ENCODE results near the gene OGT. TPM values are rescaled to one million over a fixed set of nuclear protein-coding genes. Genes with fewer than 3 reads are reported as not detected.
"Not testable (repeated sequence)": the region's sequence is repeated elsewhere in the genome, so short reads cannot be mapped to it uniquely, and the experiment has no call there.

OGT gene
- 48.3 and 55.3 TPM in 2 replicates for total RNA-seq (2014; rRNA removed)
- polyA plus RNA-seq (2012): 15.5 TPM

DNA sequence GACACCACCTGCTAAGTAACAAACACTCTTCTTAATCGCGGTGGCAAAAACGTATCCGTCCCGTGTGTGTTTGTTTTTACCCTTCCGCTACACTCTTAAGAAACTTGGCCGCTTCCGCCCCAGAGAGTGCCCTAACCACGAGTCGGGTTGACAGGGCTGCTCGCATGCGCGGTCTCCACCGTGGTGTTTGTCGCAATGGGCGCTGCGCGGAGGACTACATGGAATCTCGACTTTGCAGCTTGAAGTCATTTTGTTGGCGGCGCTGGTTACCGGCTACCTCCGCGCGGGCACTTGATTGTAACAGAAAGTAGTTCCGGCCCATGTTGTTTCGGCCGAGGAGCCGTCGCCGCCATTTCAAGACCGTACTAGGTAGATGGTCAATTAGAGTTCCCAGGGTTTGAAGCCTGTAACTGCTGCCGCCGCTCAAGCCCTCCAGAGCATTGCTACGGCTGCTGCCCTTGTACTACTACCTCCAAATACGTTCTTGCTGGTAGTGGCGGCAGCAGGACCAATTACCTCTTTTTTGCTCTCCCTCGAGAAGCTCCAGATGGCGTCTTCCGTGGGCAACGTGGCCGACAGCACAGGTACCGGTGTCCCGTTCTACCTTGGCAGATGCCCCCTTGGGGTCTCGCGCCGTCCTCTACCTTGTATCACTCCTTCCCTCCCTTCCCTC lies at the start of gene OGT:
TSS of gene OGT (plus strand) at position 352 of the 673 bp plus-strand sequence. CDS start at position 548, 196 bp downstream.
- peak; percentile 95 for DNase-seq (ENCODE audit: low read depth)

DNA sequence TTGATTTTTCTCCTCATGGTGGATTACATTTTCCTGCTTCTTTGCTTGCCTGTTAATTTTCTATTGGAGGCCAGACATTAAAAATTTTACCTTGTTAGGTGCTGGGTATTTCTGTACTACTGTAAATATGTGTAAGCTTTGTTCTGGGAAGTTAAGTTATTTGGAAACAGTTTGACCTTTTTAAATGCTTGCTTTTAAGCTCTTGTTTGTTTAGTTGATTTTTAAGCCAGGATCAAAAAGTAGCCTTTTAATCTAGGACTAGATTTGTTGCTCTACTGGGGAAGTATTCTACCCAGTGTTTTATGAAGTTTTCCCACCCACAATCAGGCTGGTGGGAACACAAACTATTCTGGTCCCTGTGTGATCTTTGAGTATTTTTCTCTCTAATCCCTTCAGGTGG lies 45.1 kb upstream of the OGT start:
- DNase-seq (ENCODE audit: low read depth): no peak

DNA sequence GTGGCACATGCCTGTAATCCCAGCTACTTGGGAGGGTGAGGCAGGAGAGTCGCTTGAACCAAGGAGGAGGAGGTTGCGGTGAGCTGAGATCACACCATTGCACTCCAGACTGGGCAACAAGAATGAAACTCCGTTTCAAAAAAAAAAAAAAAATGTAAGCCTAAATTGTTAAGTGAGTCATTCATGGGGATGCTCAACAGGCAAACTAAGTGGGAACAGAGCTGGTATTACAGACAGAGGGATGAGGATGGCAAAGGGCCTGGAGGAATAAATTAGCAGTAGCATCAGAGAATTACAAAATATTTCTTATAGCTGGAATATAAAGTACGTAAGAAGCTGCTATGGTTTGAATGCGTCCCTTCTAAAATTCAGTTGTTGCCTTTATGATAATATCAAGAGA lies 43.4 kb upstream of the OGT start:
- DNase-seq (ENCODE audit: low read depth): peak; percentile 3

DNA sequence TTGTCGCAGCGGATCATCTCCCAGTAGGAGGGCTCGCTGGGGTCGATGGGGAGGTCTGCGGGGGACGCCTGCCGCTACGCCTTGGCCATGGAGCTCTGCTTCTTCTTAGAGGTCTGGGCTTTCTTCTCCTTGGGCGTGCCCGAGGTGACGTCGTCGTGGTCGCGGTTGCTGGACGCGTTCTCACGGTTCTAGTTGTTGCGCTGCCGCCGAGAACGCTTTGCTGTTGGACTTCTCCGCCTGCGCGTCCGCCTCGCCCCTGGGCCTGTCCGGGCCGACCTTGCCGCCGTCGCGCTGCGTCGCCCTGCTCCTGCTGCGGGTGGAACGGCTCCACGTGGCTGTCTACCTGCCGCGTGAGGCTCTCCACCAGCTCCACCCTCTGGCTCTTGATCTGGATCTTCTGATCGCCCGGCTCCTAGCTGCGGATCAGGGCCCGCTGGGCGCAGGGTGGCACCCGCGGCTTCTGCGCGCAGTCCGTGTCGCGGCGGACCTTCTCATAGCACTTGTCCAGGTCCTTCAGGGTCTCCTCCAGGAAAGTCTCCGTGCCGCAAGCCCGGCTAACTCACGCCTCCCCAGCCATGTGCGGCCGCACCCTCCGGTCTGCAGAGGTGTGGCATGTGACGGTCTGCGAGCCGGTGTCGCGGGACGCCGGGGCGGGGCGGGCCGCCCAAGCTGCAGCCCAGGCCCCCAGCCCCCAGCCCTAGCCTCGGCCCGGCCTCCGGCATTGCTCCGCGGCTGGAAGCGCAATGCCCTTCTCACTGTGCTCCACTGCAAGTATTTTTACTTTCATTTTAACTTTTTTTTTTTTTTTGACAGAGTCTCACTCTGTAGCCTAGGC lies 40.5 kb upstream of the OGT start:
- DNase-seq (ENCODE audit: low read depth): peak; percentile 5

DNA sequence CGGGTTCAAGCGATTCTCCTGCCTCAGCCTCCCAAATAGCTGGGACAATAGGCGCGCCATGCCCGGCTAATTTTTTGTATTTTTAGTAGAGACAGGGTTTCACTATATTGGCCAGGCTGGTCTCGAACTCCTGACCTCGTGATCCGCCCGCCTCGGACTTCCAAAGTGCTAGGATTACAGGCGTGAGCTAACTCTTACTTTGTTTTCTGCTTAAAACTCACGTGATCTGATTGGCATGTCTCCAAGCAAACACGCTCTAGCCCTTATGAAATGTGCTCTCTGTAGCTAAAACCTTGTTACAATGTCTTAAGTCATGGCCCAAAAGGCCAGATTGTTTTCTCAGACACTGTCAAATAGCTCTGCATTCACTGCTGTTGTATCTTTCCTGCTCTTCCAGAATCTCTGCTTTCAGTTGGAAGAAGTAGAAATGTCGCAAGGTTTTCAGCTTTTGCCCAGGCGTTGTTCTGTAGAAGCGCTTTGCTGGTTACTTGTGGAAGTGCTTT lies 39.7 kb upstream of the OGT start:
- DNase-seq (ENCODE audit: low read depth): peak; percentile 1

DNA sequence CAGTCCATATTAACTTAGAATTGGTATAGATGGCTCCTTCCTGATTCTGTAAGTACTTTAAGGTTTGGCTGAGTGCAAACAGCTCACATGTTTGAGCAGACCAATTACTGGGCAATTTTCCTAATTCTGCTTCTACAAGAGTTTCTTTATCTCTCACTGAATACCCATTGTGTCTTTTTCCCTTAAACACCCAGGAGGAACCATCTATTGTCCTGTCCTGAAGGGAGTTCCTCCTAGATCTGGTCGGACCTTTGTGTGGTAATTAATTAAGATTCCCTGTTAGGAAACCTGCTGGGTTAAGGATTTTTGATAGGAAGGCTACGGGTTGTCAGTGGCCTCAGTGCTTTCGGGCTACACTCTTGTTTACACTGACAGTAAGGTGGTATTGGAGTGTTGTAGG lies 36.9 kb upstream of the OGT start:
- not testable (repeated sequence) for DNase-seq (ENCODE audit: low read depth)

DNA sequence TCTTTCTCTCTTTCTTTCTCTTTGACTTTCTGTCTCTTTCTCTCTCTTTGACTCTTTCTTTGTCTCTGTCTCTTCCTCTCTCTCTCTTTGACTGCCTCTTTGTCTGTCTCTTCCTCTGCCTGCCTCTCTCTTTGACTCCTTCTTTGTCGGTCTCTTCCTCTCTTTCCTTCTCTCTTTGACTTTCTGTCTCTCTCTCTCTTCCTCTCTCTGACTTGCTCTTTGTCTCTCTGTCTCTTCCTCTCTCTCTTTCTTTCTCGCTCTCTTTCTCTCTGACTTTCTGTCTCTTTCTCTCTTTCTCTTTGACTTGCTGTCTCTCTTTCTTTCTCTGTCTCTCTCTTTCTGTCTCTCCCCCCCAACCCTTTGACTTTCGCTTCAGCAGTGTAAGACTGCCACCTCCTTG lies 36.4 kb upstream of the OGT start:
- DNase-seq (ENCODE audit: low read depth): no peak

DNA sequence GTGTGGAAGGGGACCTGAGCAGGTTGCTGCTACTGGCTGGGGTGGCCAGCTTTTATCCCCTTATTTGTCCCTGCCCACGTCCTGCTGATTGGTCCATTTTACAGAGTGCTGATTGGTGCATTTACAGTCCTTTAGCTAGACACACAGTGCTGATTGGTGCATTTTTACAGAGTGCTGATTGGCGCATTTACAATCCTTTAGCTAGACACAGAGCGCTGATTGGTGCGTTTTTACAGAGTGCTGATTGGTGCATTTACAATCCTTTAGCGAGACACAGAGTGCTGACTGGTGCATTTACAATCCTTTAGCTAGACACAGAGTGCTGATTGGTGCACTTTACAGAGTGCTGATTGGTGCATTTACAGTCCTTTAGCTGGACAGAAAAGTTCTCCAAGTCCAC lies 30.8 kb upstream of the OGT start:
- DNase-seq (ENCODE audit: low read depth): not testable (repeated sequence)

DNA sequence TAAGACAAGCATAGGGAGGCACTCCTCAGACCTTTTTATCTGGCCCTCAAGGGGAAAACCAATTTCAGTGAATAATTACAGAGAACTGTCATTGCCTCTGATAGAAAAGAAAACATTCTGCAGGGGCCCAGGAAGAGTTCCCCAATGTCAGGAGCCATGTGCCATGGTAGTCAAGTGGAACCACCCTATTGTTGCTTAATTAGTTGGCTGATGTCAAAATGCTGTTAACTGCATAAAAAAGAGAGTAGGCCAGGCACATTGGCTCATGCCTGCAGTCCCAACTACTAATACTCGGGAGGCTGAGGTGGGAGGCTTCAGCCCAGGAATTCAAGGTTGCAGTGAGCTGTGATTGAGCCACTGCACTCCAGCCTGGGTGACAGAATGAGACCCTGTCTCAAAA lies 28.6 kb upstream of the OGT start:
- no peak for DNase-seq (ENCODE audit: low read depth)

DNA sequence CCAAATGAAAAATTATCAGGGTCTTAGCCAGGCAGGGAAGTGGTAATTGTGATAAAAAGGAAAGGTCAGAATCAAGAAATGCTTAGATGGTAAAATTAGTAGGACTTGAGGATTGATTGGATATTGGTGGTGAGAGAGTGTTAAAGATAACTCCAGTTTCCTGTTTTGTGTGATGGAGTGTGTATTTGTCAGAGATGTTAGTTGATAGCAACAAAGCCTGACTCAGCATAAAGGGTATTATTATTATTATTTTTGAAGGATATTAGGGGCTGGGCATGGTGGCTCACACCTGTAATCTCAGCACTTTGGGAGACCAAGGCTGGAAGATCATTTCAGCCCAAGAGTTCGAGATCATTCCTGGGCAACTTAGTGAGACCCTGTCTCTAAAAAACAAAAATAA lies 23.6 kb upstream of the OGT start:
- DNase-seq (ENCODE audit: low read depth): no peak

DNA sequence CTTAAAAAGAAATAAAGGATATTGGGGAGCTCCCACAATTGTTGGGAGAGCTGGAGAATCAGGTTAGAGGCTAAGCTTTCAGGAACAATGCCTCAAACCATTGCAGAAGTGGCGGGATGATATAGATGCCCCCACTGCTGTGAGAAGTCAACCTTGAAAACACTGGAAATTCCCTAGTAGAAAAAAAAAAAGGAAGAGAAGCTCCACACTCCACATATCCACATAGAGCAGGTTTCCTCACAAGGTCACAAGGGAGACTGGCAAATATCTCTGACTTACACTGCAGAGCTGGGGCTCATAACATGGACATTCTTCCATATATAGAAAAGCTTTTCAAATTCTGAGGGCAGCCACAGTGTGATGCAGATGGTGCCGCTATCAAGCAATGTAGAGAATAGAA lies 22.7 kb upstream of the OGT start:
- DNase-seq (ENCODE audit: low read depth): no peak

DNA sequence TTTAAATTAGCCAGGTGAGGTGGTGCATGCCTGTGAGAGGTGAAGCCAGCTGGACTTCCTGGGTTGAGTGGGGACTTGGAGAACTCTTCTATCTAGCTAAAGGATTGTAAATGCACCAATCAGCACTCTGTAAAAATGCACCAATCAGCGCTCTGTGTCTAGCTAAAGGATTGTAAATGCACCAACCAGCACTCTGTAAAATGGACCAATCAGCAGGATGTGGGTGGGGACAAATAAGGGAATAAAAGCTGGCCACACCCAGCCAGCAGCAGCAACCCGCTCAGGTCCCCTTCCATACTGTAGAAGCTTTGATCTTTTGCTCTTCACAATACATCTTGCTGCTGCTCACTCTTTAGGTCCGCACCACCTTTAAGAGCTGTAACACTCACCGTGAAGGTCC lies 19.2 kb upstream of the OGT start:
- DNase-seq (ENCODE audit: low read depth): not testable (repeated sequence)

DNA sequence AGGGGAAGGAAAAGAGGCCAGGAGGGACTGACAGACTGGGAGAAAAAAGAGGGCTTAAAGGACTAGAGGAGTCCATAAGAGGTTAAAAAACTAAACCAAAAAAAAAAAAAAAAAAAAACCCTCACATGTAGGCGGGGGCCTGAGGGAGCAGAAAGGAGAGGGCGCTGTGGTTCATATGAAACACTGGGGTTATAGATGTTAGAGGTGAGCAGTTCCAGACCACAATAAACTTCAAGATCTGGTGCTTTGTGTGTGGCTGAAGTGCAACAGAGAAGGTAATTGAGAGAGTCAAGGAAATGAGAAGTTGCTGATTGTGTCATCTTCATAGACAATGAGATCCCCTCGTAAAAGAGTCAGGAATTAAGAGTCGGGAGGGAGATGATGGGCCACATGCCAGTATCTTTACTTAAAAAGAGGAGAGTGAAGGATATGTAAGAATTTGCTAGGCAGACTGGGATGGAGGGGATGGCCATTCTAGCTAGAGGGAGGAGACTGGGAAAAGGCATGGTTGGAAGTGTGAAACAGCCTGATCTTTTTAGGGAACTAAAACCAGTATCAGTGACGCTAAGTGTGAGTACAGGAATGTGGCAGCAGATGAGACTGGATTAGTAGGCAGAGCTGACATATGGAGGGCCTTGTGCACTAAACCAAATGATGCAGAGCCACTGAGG lies 18.4 kb upstream of the OGT start:
- no peak for DNase-seq (ENCODE audit: low read depth)

DNA sequence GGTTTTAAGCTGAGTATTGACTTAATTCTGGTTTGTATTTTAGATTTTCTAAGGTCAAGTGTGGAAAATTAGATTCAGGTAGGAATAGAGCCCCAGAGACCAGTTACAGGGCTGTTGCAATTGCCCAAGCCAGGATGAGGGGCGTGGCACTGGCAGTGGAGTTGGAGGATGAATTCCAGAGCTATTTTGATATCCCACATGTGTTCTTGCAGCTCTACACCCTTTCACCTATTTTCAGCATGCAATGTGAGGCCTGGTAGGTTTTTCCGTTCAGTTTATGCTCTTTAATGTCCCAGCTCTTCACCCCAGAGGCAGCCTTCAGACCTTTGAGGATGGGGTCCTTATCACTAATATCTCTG lies 17.9 kb upstream of the OGT start:
- DNase-seq (ENCODE audit: low read depth): no peak

DNA sequence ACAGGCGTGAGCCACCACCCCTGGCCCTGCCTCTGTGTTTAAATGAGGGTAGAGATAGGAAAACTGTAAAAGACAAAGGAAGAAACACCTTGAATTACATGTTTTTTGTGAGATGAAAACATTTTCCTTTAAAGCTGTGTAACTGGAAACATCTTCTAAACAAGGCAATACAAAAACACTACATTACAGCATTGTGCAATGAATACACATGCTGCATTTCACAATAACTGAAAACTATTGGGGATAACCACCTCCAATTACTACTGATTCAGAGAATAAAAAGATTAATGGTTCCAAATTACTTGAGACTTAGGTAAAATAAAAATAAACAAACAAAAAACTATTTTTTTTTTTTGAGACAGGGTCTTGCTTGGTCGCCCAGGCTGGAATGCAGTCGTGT lies 7.6 kb upstream of the OGT start:
- no peak for DNase-seq (ENCODE audit: low read depth)

DNA sequence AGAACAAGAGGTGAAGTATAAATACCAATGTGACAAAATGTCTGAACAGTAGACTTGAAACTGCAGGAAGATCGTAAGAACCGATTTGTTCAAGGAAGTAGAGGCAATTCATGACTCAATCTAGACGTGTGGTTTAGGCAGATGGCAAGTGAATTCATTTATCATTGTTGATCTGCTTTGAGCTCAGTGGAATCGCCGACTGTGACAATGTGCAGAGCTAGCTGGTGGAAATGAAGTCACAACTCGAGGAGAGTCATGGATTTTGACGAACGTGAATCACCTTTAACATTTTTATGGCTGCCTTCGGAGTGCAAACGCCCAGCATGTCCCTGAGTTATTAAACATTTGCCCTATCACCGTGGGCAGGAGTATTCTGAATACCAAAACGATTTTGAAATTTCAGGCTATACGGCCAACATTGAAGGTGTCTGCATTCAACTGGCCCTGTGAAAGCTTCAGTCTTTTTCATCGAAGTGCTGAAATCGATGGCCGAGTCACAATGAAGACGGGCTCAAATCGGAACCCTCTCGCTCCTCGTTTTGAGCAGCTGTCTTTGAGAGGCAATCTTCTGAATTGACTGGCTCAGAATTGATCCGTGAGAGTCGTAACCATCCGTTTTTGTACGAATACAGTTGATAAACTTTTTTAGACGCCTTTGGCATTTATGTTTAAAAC lies 689 bp upstream of the OGT start:
- DNase-seq (ENCODE audit: low read depth): peak; percentile 51

DNA sequence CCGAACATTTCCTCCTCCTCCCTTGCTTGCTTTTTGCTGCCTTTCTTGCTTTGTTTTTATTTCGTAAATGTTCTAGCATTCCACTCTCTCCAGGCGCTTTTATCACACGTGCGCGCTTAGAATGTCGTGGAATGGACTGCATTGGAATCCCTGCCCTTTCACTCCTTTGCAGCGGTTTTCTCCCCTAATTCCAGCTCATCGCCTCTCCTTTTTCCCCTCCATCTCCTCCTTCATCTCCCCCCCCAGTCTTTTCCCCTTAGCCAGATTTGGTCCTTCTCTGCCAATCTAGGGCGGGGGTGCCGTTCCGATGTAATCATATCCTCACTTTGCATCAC lies 579 bp downstream of the OGT start:
- no peak for DNase-seq (ENCODE audit: low read depth)

DNA sequence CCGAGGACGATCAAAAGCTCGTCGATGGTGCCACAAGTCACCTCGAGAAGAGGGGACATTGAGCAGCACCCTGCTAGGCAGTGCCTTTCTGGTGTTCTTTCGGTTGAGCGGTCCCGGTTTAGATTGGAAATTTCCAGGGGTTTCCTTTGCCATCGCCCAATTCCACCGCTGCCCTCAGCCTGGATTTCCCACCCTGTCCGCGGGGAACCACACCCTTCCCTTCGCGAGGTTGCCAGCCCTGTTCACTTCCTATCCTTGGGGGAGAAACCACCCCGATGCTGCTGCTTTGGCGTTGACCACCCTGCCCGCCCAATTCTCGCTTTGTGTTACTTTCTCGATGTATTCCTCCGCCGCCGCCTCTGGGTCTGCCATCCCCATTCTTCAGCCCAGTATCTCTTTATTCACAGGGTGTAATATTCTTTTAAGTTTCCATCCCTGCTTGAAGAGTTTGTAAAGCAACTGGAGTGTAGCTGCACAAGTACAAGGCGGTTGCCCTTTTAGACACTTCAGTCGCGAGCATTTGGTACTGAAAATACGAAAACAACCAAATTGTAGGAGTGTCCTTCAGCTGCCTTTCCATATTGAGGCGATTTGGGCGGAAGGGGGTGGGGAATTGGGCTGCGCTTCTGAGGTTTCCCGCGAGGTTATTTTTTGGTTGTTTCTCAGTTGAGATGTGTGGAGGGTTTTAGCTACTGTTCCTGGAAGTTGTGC lies 1.1 kb downstream of the OGT start:
- DNase-seq (ENCODE audit: low read depth): peak; percentile 52

DNA sequence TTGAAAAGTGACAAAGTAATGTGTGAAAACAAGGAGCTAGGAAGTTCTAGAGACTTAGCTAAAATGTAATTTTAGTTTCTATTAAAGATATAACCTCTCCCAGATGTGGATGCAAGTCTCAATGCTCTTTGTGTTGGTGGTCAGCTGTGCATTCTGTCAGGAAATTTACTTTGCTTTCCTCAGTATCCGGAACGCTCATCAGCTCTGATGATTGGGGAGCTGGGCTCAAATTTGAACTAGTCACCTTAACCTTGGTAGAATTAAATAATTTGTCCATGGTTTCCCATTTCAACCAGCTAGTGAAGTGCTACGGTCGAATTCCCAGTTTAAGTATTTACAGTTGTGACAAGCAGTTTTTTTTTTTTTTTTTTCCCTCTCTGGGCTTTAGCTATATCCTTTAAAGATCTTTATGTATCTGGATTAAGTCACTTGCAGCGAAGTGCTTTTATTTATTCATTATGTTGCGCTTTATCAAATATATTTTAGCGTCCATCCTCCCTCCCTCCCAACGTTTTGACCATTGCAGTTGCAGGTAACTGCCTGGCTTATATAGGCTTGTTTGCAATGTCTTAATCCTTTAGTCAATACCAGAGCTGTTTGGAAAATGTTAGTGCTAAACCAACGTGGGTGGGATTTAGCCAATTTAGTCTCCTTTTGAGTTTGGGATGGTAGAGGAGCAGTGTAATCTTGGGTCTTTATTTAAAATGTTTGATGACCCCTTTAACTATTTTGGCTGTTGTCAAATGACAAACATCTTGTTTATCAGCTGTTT lies 2.1 kb downstream of the OGT start:
- DNase-seq (ENCODE audit: low read depth): no peak

DNA sequence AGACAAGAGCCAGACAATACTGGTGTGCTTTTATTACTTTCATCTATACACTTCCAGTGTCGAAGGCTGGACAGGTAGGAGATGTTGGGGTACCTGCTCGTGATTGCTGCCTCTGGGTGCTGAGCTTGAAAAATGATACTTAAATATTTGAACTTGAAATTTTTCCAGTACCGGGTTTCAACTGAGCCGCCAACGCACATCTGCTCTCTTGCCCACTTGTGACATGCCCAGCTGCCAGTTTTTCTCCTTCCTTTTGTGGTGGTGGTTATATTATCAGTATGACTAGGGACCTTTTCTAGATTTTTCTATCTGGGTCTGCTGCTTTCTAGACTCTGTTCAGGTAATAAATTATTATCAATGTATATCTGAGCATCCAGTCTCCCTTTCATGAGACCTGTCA lies 3.4 kb downstream of the OGT start:
- peak; percentile 26 for DNase-seq (ENCODE audit: low read depth)

DNA sequence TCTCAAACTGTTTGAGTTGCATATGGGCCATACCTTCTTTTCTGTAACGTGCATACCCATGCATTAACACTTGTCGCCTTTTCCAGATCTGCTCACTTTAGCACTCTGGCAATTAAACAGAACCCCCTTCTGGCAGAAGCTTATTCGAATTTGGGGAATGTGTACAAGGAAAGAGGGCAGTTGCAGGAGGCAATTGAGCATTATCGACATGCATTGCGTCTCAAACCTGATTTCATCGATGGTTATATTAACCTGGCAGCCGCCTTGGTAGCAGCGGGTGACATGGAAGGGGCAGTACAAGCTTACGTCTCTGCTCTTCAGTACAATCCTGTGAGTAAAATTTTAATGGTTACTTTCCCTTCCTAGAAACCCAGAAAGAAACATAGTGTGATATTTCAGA lies 4.8 kb downstream of the OGT start:
- no peak for DNase-seq (ENCODE audit: low read depth)

All from LHCN-M2 (cell line).